GM12873 (cell line): ENCODE data around the gene VGF.

Experiments used
- CTCF ChIP-seq: IDR thresholded peaks from 2 replicates; pipeline ENCODE4 v1.5.1; 2012; ENCODE audit warnings: low read depth, mild to moderate bottlenecking, moderate library complexity, low read length, control low read depth; ENCODE audit not compliant: insufficient read depth; ENCODE audit errors: missing control alignments

Gene VGF

GRCh38 chr7:101137651-101138212 lies 27.6 kb downstream of the VGF start:
- no peak for TF ChIP-seq CTCF

- TF ChIP-seq CTCF, result no peak
These were observed 30.9 kb downstream of the VGF start for GRCh38 chr7:101134399-101134980.

DNA sequence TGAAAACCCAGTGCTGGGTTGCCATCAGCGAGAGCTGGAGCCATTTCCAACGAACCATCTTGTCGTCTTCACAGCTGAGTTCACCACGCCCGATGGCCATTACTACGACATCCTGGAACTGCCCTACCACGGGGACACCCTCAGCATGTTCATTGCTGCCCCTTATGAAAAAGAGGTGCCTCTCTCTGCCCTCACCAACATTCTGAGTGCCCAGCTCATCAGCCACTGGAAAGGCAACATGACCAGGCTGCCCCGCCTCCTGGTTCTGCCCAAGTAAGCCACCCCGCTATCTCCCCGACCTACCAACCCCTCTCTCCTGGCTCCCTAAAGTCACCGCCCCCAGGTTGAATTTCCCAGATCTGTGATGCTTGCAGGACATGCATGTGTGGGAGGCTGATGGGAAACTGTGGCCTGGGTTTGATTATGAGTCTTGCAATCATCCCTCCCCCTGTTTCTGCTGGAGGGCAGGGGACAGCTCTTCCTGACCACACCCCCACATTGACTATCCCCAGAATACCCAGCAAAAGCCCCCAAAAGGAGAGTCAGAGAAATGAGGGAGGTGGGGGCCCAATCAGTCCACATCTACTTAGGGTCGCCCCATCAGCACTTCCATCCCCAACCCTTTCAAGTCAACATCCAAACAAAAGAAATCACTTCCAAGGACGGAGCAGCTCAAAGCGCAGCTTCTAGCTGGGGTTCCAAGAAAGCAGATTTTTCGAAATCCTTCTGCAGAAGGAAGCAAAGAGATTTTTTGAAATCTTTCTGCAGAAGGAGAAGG lies 31.6 kb downstream of the VGF start:
- TF ChIP-seq CTCF, result no peak

- no peak for TF ChIP-seq CTCF
These were observed 35.7 kb downstream of the VGF start for GRCh38 chr7:101129603-101130117.

- TF ChIP-seq CTCF, result no peak
These were observed 37.1 kb downstream of the VGF start for GRCh38 chr7:101128040-101128834.

GRCh38 chr7:101127460-101128039 lies 37.8 kb downstream of the VGF start:
- TF ChIP-seq CTCF, result no peak
